Memory B cell (primary cell): ENCODE measurements around the gene WNT5B.

ENCODE experiments used
- ATAC-seq: fragments of 150-1000 bp; cut with Tn5 transposase; 2 replicates; pipeline ENCODE4 v1.10.0; 2021; ENCODE audit warnings: low read depth, mild to moderate bottlenecking, moderate library complexity
- DNase-seq, 2 donors: peaks; one replicate each; pipeline ENCODE4 v3.0.0; 2022; ENCODE audit warnings: low spot score in 2 of 2
- H3K27ac Mint-ChIP-seq: one replicate; pipeline ENCODE4 v1.8.0; 2022; ENCODE audit warnings: mild to moderate bottlenecking, moderate library complexity, mixed read lengths
- H3K27me3 Mint-ChIP-seq: one replicate; pipeline ENCODE4 v1.8.0; 2022; ENCODE audit warnings: mixed read lengths
- H3K36me3 Mint-ChIP-seq: one replicate; pipeline ENCODE4 v1.8.0; 2022; ENCODE audit warnings: mild to moderate bottlenecking, mixed read lengths
- H3K4me1 Mint-ChIP-seq: one replicate; pipeline ENCODE4 v1.8.0; 2022; ENCODE audit warnings: mixed read lengths
- H3K4me3 Mint-ChIP-seq: one replicate; pipeline ENCODE4 v1.8.0; 2022; ENCODE audit warnings: mild to moderate bottlenecking, moderate library complexity, mixed read lengths
- H3K9me3 Mint-ChIP-seq: one replicate; pipeline ENCODE4 v1.8.0; 2022; ENCODE audit warnings: mixed read lengths

Gene WNT5B

DNA sequence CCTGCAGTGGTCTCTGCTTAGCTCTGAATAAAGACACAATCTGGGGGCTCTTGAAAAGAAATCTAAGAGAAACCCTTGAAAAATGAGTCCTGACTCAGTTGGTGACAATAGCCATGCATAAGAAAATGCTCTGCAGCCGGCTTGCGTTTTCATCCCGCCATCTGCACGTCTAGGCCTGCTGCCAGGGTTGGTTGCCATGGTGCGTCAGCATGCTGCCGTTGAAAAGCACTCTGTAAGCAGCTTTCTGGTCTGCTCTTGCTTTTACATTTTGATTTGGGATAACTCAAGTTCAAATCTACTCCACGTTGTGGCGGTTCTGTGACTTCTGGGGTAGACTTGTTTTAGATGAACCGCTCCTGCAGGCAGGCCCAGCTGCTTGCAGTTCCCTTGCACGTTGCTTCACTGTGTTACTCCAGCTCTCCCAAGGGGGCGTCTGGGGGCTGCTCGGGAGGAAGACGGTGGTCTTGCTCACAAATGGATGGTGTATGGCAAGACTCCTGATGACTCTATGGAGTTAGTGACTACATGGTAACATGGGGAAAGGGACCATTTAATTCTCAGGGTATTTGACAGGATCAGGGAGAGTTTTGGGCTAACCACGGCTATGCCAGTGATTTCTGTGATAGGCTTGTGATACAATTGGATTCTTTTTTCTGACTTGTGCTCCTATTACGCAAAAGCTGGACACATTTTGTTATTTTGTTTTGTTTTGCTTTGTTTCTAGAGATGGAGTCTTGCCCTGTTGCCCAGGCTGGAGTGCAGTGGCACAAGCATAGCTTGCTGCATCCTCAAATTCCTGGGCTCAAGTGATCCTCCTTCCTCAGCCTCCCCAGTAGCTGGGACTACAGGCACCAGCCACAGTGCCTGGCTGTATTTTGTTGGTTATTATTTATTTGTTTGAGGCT is 15.8 kb downstream of the WNT5B start:
- DNase-seq (no peak), ATAC-seq (no peak)
- Mint-ChIP-seq H3K36me3 (no peaks in the 10 kb centered on the region), H3K4me3 (no peak overlapping the region), H3K4me1 (peaks cover 18% of the 10 kb centered on the region), H3K9me3 (no peaks in the 10 kb centered on the region), H3K27ac (no peak overlapping the region), H3K27me3 (peaks cover 8% of the 10 kb centered on the region)

DNA sequence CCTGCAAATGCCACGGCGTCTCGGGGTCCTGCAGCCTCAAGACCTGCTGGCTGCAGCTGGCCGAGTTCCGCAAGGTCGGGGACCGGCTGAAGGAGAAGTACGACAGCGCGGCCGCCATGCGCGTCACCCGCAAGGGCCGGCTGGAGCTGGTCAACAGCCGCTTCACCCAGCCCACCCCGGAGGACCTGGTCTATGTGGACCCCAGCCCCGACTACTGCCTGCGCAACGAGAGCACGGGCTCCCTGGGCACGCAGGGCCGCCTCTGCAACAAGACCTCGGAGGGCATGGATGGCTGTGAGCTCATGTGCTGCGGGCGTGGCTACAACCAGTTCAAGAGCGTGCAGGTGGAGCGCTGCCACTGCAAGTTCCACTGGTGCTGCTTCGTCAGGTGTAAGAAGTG is 16.8 kb downstream of the WNT5B start:
- Mint-ChIP-seq H3K4me1 (peaks cover 18% of the 10 kb centered on the region), H3K9me3 (no peaks in the 10 kb centered on the region), H3K4me3 (no peak overlapping the region), H3K36me3 (no peaks in the 10 kb centered on the region), H3K27ac (no peak overlapping the region), H3K27me3 (peaks cover 5% of the 10 kb centered on the region)
- DNase-seq (no peak), ATAC-seq (no peak)

DNA sequence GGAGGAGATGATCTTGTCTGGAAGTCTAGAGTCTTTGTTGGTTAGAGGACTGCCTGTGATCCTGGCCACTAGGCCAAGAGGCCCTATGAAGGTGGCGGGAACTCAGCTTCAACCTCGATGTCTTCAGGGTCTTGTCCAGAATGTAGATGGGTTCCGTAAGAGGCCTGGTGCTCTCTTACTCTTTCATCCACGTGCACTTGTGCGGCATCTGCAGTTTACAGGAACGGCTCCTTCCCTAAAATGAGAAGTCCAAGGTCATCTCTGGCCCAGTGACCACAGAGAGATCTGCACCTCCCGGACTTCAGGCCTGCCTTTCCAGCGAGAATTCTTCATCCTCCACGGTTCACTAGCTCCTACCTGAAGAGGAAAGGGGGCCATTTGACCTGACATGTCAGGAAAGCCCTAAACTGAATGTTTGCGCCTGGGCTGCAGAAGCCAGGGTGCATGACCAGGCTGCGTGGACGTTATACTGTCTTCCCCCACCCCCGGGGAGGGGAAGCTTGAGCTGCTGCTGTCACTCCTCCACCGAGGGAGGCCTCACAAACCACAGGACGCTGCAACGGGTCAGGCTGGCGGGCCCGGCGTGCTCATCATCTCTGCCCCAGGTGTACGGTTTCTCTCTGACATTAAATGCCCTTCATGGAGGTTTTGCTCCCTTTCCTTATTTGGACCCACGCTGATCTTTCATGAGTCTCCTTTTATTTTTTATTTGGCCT is 17.7 kb downstream of the WNT5B start:
- peaks cover 5% of the 10 kb centered on the region for H3K27me3 Mint-ChIP-seq
- peak overlapping the region; percentile 19 for H3K27ac Mint-ChIP-seq
- no peak for DNase-seq
- H3K9me3 Mint-ChIP-seq, result no peaks in the 10 kb centered on the region
- H3K36me3 Mint-ChIP-seq, result no peaks in the 10 kb centered on the region
- H3K4me1 Mint-ChIP-seq, result peaks cover 18% of the 10 kb centered on the region
- H3K4me3 Mint-ChIP-seq, result peak overlapping the region; percentile 80
- ATAC-seq, result peak; percentile 49

DNA sequence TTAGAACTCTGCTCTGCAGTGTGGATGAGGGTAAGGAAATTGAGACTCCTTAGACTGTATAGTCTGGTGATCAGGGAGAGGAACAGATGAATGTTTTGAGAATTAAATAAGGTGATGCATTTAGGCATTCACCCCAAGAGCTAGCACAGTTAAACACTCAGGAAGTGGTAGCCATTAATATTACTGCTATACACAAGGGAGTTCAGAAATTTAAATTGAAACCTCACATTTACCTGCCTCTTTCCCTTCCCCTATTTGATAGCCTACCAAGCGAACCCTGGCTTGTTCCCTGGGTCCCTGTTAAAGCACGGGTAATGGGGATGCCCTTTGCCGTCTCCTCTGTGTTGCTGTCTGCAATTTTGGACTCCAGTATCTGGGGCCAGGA is 18.2 kb downstream of the WNT5B start:
- peak overlapping the region; percentile 19 for H3K27ac Mint-ChIP-seq
- peak overlapping the region; percentile 80 for H3K4me3 Mint-ChIP-seq
- peak; percentile 93 for ATAC-seq
- no peaks in the 10 kb centered on the region for H3K9me3 Mint-ChIP-seq
- peaks cover 5% of the 10 kb centered on the region for H3K27me3 Mint-ChIP-seq
- peaks cover 18% of the 10 kb centered on the region for H3K4me1 Mint-ChIP-seq
- H3K36me3 Mint-ChIP-seq, result no peaks in the 10 kb centered on the region
- no peak for DNase-seq

DNA sequence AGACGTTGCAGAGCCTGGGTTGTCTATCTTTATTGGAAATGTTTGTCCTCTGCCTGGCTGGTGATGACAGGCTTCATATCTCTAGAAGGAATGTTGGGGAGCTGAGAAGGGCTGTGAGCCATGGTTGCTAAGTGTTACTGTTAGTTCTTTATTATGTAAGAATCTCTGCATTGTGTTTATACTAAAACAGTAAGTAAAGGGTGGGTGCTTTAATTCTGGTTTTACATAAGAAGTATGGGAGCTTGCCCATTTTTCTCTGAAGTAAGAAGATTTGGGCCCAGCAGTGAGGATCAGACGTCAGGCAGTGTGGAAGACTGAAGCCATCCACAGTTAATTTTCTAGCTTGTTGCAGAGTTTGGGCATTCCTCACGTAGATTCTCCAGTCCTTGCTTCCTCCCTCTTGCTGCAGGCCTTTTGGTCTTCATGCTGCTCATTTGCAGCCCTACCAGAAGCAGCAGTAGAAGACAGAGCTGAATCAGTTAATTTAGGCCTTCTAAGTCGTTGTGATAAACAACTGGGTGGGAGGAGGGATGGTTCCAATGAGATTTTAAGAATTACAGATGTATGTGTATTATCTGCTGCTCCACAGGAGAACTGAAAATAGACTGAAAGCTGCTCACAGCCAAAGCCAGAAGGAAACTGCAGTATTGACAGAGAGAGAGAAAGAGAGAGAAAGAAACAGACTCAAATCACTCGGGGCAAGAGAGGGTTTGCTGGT is 21.4 kb downstream of the WNT5B start:
- no peak overlapping the region for H3K4me3 Mint-ChIP-seq
- H3K4me1 Mint-ChIP-seq, result peaks cover 18% of the 10 kb centered on the region
- DNase-seq, result no peak
- H3K9me3 Mint-ChIP-seq, result no peaks in the 10 kb centered on the region
- H3K27ac Mint-ChIP-seq, result no peak overlapping the region
- H3K27me3 Mint-ChIP-seq, result peaks cover 4% of the 10 kb centered on the region
- H3K36me3 Mint-ChIP-seq, result no peaks in the 10 kb centered on the region
- no peak for ATAC-seq

DNA sequence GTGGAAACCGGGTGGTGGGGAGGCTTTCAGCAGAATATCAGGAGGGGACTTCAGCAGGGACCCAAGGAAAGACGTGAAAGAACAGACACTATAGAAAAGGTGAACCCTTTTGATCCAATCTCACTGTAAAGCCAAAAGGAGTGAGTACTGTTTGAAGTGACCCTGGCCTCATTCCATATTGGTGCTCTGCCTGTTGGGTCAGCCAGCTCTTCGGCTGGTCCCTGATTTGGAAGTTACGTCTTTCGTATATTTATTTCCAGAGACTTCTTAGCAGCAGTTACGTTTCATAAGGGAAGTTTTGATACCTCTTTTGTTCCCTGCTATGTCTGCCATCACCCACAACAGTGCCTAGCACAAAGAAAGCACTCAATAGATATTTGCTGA is 21.9 kb downstream of the WNT5B start:
- Mint-ChIP-seq H3K27me3 (peaks cover 4% of the 10 kb centered on the region), H3K4me3 (no peak overlapping the region), H3K36me3 (no peaks in the 10 kb centered on the region), H3K9me3 (no peaks in the 10 kb centered on the region), H3K27ac (no peak overlapping the region), H3K4me1 (peaks cover 15% of the 10 kb centered on the region)
- ATAC-seq (no peak), DNase-seq (no peak)

DNA sequence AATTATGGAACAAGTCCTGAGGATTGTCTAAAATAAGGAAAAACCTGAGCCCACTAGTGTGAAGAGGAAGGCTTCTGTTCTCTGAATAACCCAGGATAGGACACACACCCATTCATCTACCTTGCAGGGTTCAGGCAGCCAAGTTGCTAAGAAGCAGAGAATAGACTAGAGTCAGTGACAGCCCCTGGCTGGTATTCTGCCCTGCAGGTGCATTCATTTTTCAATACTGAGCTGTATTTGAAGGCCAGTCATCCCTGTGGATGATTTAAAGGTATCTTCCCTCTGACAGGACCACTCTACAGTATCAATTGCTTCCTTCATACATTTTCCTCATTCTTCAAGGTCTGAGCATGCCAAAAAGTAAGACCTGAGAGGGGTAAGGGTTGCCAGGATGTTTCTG is 22.9 kb downstream of the WNT5B start:
- no peaks in the 10 kb centered on the region for H3K36me3 Mint-ChIP-seq
- H3K27ac Mint-ChIP-seq, result no peak overlapping the region
- peaks cover 9% of the 10 kb centered on the region for H3K4me1 Mint-ChIP-seq
- no peaks in the 10 kb centered on the region for H3K9me3 Mint-ChIP-seq
- no peak overlapping the region for H3K4me3 Mint-ChIP-seq
- DNase-seq (no peak), ATAC-seq (no peak)
- peaks cover 4% of the 10 kb centered on the region for H3K27me3 Mint-ChIP-seq

DNA sequence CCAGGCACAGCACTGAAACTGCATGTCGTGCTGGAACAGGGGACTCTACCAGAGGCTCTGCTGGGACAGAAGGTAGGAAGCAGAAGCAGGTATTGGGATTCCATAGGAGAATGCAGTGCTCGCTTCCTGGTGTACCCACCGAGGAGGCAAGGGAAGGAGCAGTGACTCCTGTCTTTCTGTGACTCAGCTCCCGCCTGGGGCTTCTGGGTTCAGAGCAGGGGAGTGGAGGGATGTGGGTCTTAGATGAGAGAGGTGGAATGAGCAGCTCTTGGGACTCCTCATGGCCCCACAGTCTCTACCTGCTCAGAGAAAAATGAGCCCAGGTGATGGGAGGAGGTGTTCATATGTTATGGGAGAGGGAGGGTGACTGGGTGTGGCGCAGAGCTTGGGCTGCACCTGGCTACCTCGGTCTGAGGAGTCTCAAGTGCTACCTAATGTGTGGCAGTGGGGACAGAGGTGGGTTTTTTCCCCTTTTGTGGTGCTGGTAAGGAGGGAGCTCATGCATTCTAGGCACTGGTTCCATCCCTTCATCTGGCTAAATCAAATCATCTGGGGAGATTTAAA is 26.3 kb downstream of the WNT5B start:
- ATAC-seq (no peak), DNase-seq (no peak)
- H3K4me1 Mint-ChIP-seq, result peaks cover 3% of the 10 kb centered on the region
- H3K27ac Mint-ChIP-seq, result no peak overlapping the region
- no peaks in the 10 kb centered on the region for H3K27me3 Mint-ChIP-seq
- H3K4me3 Mint-ChIP-seq, result no peak overlapping the region
- no peaks in the 10 kb centered on the region for H3K9me3 Mint-ChIP-seq
- H3K36me3 Mint-ChIP-seq, result no peaks in the 10 kb centered on the region

DNA sequence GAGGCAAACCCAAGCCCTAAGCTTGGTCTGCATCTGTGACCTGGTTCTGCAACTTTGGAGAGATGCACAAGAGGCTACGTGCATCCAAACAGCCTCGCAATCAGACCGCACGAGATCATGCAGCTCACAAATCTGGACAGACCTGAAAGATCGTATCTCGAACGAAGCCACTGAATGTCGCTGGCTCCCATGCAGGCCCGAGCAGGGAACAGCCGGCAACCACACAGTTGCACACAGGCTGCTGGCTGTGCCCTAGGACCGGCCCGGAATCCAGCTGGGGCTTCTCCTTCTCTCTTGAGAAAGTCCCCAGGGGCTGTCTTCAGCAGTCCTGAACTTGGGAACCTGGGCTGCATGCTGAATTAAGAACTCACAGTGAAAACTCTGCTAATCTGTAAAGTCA is 27.9 kb downstream of the WNT5B start:
- Mint-ChIP-seq H3K4me1 (peaks cover 3% of the 10 kb centered on the region), H3K36me3 (no peaks in the 10 kb centered on the region), H3K9me3 (no peaks in the 10 kb centered on the region), H3K27me3 (no peaks in the 10 kb centered on the region), H3K27ac (no peak overlapping the region), H3K4me3 (no peak overlapping the region)
- ATAC-seq, result no peak
- DNase-seq, result no peak

DNA sequence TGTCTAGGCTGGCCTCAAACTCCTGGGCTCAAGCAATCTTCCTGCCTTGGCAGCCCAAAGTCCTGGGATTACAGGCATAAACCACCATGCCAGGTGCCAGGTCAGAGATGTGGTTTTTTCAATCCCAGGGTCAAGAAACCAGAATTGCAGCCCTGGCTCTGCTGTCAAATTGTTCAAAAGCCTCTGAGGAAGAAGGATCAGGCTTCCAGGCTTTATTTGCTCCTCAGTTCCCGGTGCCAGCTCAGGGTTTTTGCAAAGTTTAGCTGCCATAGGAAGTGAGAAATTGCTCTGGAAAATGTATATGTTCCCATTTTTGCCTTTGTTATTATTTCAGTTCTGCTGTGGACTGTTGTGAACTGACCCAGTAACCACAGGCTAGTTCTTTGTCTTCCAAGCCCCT is 28.7 kb downstream of the WNT5B start:
- Mint-ChIP-seq H3K4me1 (peaks cover 1% of the 10 kb centered on the region), H3K36me3 (no peaks in the 10 kb centered on the region), H3K27ac (no peak overlapping the region), H3K9me3 (no peaks in the 10 kb centered on the region), H3K4me3 (no peak overlapping the region), H3K27me3 (no peaks in the 10 kb centered on the region)
- no peak for ATAC-seq
- DNase-seq, result no peak

DNA sequence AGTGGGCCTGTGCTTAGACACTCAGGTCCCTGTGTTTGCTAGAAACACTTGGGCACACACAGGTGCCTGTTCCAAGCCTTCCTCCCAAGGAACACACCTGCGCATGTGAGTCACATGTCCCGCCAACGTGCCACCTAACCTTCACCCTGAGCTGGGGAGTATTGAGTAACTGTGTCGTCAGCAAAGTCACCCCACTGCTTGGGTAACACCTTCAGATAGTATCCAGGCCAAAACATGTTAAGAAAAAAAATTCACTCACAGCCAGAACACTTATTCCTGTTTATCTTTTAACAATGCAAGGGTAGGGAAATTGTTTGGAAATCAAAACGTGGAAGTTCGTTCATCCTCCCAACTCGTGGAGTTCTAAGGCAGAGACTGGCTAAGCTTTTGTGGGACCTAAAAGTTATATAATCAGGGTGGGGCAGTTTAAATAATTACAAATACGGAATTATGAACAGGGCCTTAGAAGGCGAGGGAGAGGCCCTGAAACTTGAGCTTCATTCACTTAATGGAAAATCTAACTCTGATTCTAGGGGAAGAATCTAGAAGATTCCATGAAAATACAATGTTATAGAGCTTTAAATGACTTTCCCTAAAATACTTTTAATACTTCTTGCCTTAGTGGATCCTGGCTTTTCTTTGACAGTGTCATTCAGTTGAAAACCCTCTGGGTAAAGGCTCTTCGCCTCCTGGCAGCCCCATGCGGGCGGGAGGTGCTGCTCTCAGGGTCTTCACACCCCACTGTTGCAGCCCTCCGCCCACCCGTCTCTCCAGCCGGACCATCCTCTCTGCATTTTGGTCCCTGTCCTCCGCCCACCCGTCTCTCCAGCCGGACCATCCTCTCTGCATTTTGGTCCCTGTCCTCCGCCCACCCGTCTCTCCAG is 31.5 kb downstream of the WNT5B start:
- peaks cover 3% of the 10 kb centered on the region for H3K9me3 Mint-ChIP-seq

DNA sequence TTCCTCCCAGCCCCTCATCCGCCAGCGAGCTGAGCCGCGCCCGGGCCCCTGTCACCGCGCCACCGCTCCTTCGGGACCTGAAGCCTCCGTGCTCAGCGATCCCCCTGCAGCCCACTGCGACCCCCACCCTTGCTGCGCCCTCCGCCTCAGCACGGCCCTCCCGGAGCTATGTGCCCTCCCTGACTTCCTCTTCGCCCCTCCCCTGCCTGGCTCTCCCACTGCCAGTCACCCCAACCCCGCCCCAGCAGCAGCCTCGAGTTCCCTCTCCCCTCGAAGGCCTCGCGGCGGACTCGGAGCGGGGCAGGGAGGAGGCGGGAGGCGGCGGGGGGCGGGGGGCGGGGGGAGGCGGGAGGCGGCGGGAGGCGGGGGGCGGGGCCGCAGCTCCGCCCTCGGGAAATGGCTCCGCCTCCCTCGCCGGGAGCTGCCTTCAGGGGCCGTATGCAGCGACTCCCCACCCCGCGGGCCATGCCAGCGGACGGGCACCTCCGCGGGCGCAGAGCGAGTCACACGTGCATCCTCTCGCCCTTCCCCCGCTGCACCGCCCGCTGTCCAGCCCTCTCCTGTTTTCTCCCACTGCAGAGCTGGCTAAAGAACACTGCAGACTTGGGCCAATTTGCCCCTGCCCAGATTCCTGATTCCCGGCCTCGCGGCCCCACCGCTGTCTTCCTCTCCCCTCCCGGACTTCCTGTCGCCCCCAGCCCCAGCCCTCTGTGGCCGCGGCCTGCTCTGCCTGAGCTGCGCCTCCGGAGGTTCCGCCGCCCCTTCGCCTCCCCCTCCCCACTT is 32.7 kb downstream of the WNT5B start:
- peak; percentile 85 for ATAC-seq
- Mint-ChIP-seq H3K4me1 (peaks cover 5% of the 10 kb centered on the region), H3K9me3 (peaks cover 3% of the 10 kb centered on the region), H3K4me3 (peak overlapping the region; percentile 85), H3K27ac (peak overlapping the region; percentile 38), H3K36me3 (no peaks in the 10 kb centered on the region), H3K27me3 (no peaks in the 10 kb centered on the region)
- peak; percentile 73 to 78 for DNase-seq

More for the DNA sequence above, 31.5 kb downstream of the WNT5B start:
- H3K36me3 Mint-ChIP-seq, result no peaks in the 10 kb centered on the region
- H3K4me1 Mint-ChIP-seq, result peaks cover 5% of the 10 kb centered on the region
- H3K27ac Mint-ChIP-seq, result peak overlapping the region; percentile 73
- DNase-seq (peak in 1 of 2 donors; percentile 24), ATAC-seq (peak; percentile 41)
- H3K27me3 Mint-ChIP-seq, result no peaks in the 10 kb centered on the region
- peak overlapping the region; percentile 15 for H3K4me3 Mint-ChIP-seq
